Measurements from ENCODE around the gene CRELD1. TPM values are rescaled to one million over a fixed set of nuclear protein-coding genes. Genes with fewer than 3 reads are reported as not detected.

Gene CRELD1
- total and polyA plus RNA-seq, 2 of the 13 experiments (the other 11 are each of a cell fraction or from before 2014, with no cell fraction given): 27.1 to 61.9 TPM

DNA sequence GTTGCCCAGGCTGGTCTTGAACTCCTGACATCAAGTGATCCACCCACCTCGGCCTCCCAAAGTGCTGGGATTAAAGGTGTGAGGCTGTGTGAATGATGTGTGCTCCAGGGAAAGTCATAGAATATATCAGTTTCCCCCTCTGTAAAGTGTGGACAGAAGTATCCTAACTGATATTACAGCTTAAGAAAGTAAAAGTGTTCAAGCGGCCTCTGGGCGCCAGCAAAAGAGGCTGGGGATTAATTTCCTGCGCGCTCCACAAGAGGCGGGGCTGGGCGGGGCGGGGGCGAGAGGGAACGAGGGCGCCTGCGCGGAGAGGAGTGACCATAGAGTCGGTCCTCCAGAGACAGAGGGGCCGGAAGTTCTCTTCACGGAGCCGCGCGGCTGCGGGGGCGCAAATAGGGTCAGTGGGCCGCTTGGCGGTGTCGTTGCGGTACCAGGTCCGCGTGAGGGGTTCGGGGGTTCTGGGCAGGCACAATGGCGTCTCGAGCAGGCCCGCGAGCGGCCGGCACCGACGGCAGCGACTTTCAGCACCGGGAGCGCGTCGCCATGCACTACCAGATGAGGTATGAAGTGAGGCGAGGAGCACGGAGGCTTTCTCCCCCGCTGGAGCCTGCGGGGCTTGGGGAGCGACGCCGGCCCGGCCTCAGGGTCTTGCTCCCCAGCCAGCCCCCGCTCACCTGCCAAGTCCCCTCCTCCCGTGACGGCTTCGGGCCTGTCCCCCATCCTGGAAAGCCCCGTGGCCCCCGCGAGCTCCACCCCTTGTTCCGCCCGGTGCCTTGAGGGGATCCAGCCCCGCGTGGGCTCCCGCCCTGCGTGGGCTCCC, 43.2 kb upstream of the CRELD1 start, which contains the start of gene JAGN1 (continued):
- TF ChIP-seq ZNF816 (CRISPR knock-in tag; IDR thresholded peaks at IDR 0.05; ENCODE audit: borderline replicate concordance) (peak; percentile 91; the same call in 1 of the 2 replicates), ZNF564 (CRISPR knock-in tag; IDR thresholded peaks at IDR 0.05) (peak; percentile 58), ZBTB7A (CRISPR knock-in tag; IDR thresholded peaks at IDR 0.05) (peak; percentile 75; the same call in 1 of the 2 replicates), ZNF34 (CRISPR knock-in tag; IDR thresholded peaks at IDR 0.05; ENCODE audit: borderline replicate concordance) (no peak), WIZ (CRISPR knock-in tag; IDR thresholded peaks at IDR 0.05) (0 out of 2 replicates have a peak, but pooled peaks have one; percentile 56), RFX5 (IDR thresholded peaks at IDR 0.05; ENCODE audit: low read depth, low read length) (no peak), ZNF180 (CRISPR knock-in tag; IDR thresholded peaks at IDR 0.05; ENCODE audit: borderline replicate concordance, low read depth) (peak; percentile 85), RELA (CRISPR knock-in tag; IDR thresholded peaks at IDR 0.05) (no peak), ZC3H4 (CRISPR knock-in tag; IDR thresholded peaks at IDR 0.05; ENCODE audit: borderline replicate concordance) (no peak), NFATC3 (CRISPR knock-in tag; IDR thresholded peaks at IDR 0.05) (no peak), TAF15 (IDR thresholded peaks at IDR 0.05; ENCODE audit: low read depth, low read length, poor library complexity, severe bottlenecking) (peak; percentile 48), ATF7 (IDR thresholded peaks at IDR 0.05) (no peak), ATF7 (CRISPR knock-in tag; IDR thresholded peaks at IDR 0.05) (no peak; the same call in 1 of the 2 replicates), ZNF619 (CRISPR knock-in tag; IDR thresholded peaks at IDR 0.05) (peak; percentile 89), HNRNPLL (IDR thresholded peaks at IDR 0.05; ENCODE audit: low read depth, low read length, poor library complexity, severe bottlenecking) (peak; percentile 68)
- TF ChIP-seq, protein P1, sequence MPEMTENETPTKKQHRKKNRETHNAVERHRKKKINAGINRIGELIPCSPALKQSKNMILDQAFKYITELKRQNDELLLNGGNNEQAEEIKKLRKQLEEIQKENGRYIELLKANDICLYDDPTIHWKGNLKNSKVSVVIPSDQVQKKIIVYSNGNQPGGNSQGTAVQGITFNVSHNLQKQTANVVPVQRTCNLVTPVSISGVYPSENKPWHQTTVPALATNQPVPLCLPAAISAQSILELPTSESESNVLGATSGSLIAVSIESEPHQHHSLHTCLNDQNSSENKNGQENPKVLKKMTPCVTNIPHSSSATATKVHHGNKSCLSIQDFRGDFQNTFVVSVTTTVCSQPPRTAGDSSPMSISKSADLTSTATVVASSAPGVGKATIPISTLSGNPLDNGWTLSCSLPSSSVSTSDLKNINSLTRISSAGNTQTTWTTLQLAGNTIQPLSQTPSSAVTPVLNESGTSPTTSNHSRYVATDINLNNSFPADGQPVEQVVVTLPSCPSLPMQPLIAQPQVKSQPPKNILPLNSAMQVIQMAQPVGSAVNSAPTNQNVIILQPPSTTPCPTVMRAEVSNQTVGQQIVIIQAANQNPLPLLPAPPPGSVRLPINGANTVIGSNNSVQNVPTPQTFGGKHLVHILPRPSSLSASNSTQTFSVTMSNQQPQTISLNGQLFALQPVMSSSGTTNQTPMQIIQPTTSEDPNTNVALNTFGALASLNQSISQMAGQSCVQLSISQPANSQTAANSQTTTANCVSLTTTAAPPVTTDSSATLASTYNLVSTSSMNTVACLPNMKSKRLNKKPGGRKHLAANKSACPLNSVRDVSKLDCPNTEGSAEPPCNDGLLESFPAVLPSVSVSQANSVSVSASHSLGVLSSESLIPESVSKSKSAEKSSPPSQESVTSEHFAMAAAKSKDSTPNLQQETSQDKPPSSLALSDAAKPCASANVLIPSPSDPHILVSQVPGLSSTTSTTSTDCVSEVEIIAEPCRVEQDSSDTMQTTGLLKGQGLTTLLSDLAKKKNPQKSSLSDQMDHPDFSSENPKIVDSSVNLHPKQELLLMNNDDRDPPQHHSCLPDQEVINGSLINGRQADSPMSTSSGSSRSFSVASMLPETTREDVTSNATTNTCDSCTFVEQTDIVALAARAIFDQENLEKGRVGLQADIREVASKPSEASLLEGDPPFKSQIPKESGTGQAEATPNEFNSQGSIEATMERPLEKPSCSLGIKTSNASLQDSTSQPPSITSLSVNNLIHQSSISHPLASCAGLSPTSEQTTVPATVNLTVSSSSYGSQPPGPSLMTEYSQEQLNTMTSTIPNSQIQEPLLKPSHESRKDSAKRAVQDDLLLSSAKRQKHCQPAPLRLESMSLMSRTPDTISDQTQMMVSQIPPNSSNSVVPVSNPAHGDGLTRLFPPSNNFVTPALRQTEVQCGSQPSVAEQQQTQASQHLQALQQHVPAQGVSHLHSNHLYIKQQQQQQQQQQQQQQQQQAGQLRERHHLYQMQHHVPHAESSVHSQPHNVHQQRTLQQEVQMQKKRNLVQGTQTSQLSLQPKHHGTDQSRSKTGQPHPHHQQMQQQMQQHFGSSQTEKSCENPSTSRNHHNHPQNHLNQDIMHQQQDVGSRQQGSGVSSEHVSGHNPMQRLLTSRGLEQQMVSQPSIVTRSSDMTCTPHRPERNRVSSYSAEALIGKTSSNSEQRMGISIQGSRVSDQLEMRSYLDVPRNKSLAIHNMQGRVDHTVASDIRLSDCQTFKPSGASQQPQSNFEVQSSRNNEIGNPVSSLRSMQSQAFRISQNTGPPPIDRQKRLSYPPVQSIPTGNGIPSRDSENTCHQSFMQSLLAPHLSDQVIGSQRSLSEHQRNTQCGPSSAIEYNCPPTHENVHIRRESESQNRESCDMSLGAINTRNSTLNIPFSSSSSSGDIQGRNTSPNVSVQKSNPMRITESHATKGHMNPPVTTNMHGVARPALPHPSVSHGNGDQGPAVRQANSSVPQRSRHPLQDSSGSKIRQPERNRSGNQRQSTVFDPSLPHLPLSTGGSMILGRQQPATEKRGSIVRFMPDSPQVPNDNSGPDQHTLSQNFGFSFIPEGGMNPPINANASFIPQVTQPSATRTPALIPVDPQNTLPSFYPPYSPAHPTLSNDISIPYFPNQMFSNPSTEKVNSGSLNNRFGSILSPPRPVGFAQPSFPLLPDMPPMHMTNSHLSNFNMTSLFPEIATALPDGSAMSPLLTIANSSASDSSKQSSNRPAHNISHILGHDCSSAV (CRISPR knock-in tag; IDR thresholded peaks at IDR 0.05; ENCODE audit: borderline replicate concordance): no peak
- TF ChIP-seq, protein P2, sequence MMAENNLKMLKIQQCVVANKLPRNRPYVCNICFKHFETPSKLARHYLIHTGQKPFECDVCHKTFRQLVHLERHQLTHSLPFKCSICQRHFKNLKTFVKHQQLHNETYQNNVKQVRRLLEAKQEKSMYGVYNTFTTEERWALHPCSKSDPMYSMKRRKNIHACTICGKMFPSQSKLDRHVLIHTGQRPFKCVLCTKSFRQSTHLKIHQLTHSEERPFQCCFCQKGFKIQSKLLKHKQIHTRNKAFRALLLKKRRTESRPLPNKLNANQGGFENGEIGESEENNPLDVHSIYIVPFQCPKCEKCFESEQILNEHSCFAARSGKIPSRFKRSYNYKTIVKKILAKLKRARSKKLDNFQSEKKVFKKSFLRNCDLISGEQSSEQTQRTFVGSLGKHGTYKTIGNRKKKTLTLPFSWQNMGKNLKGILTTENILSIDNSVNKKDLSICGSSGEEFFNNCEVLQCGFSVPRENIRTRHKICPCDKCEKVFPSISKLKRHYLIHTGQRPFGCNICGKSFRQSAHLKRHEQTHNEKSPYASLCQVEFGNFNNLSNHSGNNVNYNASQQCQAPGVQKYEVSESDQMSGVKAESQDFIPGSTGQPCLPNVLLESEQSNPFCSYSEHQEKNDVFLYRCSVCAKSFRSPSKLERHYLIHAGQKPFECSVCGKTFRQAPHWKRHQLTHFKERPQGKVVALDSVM (CRISPR knock-in tag; IDR thresholded peaks at IDR 0.05): peak; percentile 36
- TF ChIP-seq, protein P3, sequence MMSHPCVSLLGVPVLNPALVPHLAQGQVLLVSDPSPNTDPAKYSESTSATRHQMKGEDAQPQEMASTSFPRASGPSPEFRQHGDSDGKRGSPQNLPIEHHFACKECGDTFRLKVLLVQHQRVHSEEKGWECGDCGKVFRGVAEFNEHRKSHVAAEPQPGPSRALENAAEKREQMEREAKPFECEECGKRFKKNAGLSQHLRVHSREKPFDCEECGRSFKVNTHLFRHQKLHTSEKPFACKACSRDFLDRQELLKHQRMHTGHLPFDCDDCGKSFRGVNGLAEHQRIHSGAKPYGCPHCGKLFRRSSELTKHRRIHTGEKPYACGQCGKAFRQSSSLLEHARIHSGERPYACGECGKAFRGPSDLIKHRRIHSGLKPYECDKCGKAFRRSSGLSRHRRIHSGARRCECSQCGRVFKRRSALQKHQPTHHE (CRISPR knock-in tag; IDR thresholded peaks at IDR 0.05; ENCODE audit: borderline replicate concordance): peak; percentile 70; the same call in 1 of the 2 replicates
